Measurements from ENCODE around the gene MOB3A.
A peak's percentile ranks its signal among the peaks of the same experiment; 100 is the strongest.
"Not testable (repeated sequence)": the region's sequence is repeated elsewhere in the genome, so short reads cannot be mapped to it uniquely, and the experiment has no call there.

The MOB3A gene

GRCh38 chr19:2096034-2096479 lies at the start of gene MOB3A:
Gene MOB3A (minus strand): TSS chr19:2096326. CDS start chr19:2078560, 17,766 bp downstream.
- DNase-seq = peak; percentile 94

- DNase-seq = no peak
Observed at GRCh38 chr19:2145831-2146241, 49.7 kb upstream of the MOB3A start.

- no peak for DNase-seq
Observed at GRCh38 chr19:2144190-2144589, 48.1 kb upstream of the MOB3A start.

GRCh38 chr19:2142173-2142829 lies 46.2 kb upstream of the MOB3A start:
- DNase-seq = no peak

GRCh38 chr19:2140138-2140569 lies 44.0 kb upstream of the MOB3A start:
- DNase-seq = no peak

- no peak for DNase-seq
Observed at GRCh38 chr19:2139385-2140137, 43.4 kb upstream of the MOB3A start.

- DNase-seq = no peak
Observed at GRCh38 chr19:2138061-2138728, 42.1 kb upstream of the MOB3A start.

GRCh38 chr19:2136796-2137195 lies 40.7 kb upstream of the MOB3A start:
- DNase-seq = peak; percentile 50

GRCh38 chr19:2135474-2136402 lies 39.6 kb upstream of the MOB3A start:
- DNase-seq = peak; percentile 97

- DNase-seq = no peak
Observed at GRCh38 chr19:2132731-2133490, 36.8 kb upstream of the MOB3A start.

GRCh38 chr19:2132191-2132590 lies 36.1 kb upstream of the MOB3A start:
- DNase-seq = no peak

GRCh38 chr19:2131012-2131975 lies 35.2 kb upstream of the MOB3A start:
- not testable (repeated sequence) for DNase-seq

GRCh38 chr19:2129892-2130770 lies 34.0 kb upstream of the MOB3A start:
- no peak for DNase-seq

- no peak for DNase-seq
Observed at GRCh38 chr19:2129486-2129885, 33.4 kb upstream of the MOB3A start.

- no peak for DNase-seq
Observed at GRCh38 chr19:2129022-2129421, 32.9 kb upstream of the MOB3A start.

GRCh38 chr19:2128252-2128651 lies 32.1 kb upstream of the MOB3A start:
- not testable (repeated sequence) for DNase-seq

- peak; percentile 22 for DNase-seq
Observed at GRCh38 chr19:2127758-2128157, 31.6 kb upstream of the MOB3A start.

- DNase-seq = no peak
Observed at GRCh38 chr19:2126879-2127518, 30.9 kb upstream of the MOB3A start.
